ENCODE data around the gene MID1.

- TF ChIP-seq, protein P1, sequence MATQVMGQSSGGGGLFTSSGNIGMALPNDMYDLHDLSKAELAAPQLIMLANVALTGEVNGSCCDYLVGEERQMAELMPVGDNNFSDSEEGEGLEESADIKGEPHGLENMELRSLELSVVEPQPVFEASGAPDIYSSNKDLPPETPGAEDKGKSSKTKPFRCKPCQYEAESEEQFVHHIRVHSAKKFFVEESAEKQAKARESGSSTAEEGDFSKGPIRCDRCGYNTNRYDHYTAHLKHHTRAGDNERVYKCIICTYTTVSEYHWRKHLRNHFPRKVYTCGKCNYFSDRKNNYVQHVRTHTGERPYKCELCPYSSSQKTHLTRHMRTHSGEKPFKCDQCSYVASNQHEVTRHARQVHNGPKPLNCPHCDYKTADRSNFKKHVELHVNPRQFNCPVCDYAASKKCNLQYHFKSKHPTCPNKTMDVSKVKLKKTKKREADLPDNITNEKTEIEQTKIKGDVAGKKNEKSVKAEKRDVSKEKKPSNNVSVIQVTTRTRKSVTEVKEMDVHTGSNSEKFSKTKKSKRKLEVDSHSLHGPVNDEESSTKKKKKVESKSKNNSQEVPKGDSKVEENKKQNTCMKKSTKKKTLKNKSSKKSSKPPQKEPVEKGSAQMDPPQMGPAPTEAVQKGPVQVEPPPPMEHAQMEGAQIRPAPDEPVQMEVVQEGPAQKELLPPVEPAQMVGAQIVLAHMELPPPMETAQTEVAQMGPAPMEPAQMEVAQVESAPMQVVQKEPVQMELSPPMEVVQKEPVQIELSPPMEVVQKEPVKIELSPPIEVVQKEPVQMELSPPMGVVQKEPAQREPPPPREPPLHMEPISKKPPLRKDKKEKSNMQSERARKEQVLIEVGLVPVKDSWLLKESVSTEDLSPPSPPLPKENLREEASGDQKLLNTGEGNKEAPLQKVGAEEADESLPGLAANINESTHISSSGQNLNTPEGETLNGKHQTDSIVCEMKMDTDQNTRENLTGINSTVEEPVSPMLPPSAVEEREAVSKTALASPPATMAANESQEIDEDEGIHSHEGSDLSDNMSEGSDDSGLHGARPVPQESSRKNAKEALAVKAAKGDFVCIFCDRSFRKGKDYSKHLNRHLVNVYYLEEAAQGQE (tag by site-specific recombination; IDR thresholded peaks at IDR 0.05), result no peak
- no peak for TF ChIP-seq CTCF (tag by site-specific recombination; IDR thresholded peaks at IDR 0.05)
- no peak for TF ChIP-seq BCL11A (tag by site-specific recombination; IDR thresholded peaks at IDR 0.05; ENCODE audit: low read depth)
- no peak for TF ChIP-seq KLF9 (tag by site-specific recombination; IDR thresholded peaks at IDR 0.05; ENCODE audit: low read depth)
- TF ChIP-seq ZNF501 (tag by site-specific recombination; IDR thresholded peaks at IDR 0.05), result no peak
- no peak for TF ChIP-seq MEIS1 (CRISPR knock-in tag; IDR thresholded peaks at IDR 0.05; ENCODE audit: borderline replicate concordance)
- no peak for TF ChIP-seq ZNF292 (tag by site-specific recombination; IDR thresholded peaks at IDR 0.05; ENCODE audit: borderline replicate concordance, low read depth)
- TF ChIP-seq ZNF785 (tag by site-specific recombination; IDR thresholded peaks at IDR 0.05), result no peak
- TF ChIP-seq ZBTB8A (tag by site-specific recombination; IDR thresholded peaks at IDR 0.05), result no peak
- no peak for TF ChIP-seq ZNF184 (tag by site-specific recombination; IDR thresholded peaks at IDR 0.05)
- no peak for TF ChIP-seq YY1 (tag by site-specific recombination; IDR thresholded peaks at IDR 0.05)
- TF ChIP-seq, protein P2, sequence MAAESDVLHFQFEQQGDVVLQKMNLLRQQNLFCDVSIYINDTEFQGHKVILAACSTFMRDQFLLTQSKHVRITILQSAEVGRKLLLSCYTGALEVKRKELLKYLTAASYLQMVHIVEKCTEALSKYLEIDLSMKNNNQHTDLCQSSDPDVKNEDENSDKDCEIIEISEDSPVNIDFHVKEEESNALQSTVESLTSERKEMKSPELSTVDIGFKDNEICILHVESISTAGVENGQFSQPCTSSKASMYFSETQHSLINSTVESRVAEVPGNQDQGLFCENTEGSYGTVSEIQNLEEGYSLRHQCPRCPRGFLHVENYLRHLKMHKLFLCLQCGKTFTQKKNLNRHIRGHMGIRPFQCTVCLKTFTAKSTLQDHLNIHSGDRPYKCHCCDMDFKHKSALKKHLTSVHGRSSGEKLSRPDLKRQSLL (tag by site-specific recombination; IDR thresholded peaks at IDR 0.05), result no peak
These were observed 139.5 kb downstream of the MID1 start for GRCh38 chrX:10480861-10481260.
